Stimulated activated effector memory CD8-positive, alpha-beta T cell treated with anti-CD3 and anti-CD28 coated beads, Interleukin-12 subunit alpha, Interleukin-12 subunit beta, amount 100 ng/mL, for 72 hours (primary cell): ENCODE measurements around the gene DXO.

Experiments used
- ATAC-seq: fragments of 150-1000 bp; cut with Tn5 transposase; 2 replicates; pipeline ENCODE4 v1.10.0; 2021
- DNase-seq, 2 donors: peaks; one replicate each; pipeline ENCODE4 v3.0.0; 2021 to 2022; ENCODE audit warnings: low spot score in 2 of 2
- H3K27ac Mint-ChIP-seq: one replicate; pipeline ENCODE4 v1.8.0; 2022; ENCODE audit warnings: mild to moderate bottlenecking, mixed read lengths
- H3K36me3 Mint-ChIP-seq: one replicate; pipeline ENCODE4 v1.8.0; 2022; ENCODE audit warnings: mild to moderate bottlenecking, mixed read lengths
- H3K4me1 Mint-ChIP-seq: one replicate; pipeline ENCODE4 v1.8.0; 2022; ENCODE audit warnings: mixed read lengths
- H3K4me3 Mint-ChIP-seq: one replicate; pipeline ENCODE4 v1.8.0; 2022; ENCODE audit warnings: mild to moderate bottlenecking, mixed read lengths
- H3K9me3 Mint-ChIP-seq: one replicate; pipeline ENCODE4 v1.8.0; 2022; ENCODE audit warnings: mixed read lengths

DXO gene

DNA sequence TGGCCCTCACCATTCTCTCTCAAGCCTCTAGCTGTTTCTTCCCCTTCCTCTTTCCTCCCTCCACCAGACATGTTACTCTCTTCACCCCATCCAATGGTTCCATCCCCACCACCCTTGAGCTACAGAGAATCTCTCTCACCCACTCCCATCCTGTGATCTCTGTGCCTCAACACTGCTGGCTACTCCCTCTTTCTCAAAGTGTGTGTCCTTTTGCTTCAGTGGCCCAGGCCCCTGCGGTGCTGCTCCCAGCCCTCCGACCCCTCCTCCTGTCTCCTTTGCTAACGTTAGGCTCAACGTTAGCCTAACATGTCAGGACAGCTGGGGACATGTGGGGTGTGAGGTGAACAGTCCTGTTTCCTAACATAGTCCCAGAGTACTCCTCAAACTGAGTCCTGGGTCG is 19.0 kb downstream of the DXO start:
- H3K4me3 Mint-ChIP-seq: no peak overlapping the region
- H3K9me3 Mint-ChIP-seq: no peaks in the 10 kb centered on the region
- H3K4me1 Mint-ChIP-seq: peaks cover 14% of the 10 kb centered on the region
- peak overlapping the region; percentile 21 for H3K27ac Mint-ChIP-seq
- ATAC-seq (no peak), DNase-seq (no peak)
- peaks cover 58% of the 10 kb centered on the region for H3K36me3 Mint-ChIP-seq

DNA sequence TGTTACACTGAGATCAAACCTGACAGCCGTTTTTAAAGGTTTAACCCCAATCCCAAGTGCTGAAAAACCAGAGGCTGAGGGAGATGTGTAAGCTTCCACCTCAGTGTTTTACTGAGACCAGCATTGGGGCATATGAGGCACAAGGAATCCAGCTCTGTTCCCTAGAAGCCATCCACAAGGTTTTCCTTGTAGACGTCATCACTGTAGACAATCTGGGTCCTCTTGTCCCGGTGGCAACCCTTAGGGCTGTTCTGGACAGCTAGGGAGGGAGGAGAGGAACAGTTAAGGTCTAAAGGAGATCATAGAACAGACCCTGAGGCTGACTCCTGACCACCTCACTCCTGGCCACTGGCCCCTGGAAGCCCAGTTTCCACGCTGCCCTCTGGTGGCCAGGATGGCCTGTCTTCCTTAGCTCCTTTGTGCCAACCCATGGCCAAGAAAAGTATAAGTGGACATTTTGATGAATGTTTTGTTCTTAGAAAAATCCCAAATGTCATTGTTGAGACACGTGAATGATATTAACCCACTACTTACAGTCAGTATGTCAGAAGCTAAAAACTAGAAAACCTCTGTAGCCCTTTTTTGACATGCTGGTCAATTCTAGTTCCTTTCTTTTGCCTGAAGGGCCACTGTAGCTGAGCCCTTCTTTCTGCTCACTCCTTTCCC is 19.7 kb downstream of the DXO start:
- Mint-ChIP-seq H3K4me3 (no peak overlapping the region), H3K36me3 (peaks cover 52% of the 10 kb centered on the region), H3K27ac (peak overlapping the region; percentile 21), H3K4me1 (peaks cover 8% of the 10 kb centered on the region), H3K9me3 (no peaks in the 10 kb centered on the region)
- DNase-seq (no peak), ATAC-seq (peak; percentile 71)

DNA sequence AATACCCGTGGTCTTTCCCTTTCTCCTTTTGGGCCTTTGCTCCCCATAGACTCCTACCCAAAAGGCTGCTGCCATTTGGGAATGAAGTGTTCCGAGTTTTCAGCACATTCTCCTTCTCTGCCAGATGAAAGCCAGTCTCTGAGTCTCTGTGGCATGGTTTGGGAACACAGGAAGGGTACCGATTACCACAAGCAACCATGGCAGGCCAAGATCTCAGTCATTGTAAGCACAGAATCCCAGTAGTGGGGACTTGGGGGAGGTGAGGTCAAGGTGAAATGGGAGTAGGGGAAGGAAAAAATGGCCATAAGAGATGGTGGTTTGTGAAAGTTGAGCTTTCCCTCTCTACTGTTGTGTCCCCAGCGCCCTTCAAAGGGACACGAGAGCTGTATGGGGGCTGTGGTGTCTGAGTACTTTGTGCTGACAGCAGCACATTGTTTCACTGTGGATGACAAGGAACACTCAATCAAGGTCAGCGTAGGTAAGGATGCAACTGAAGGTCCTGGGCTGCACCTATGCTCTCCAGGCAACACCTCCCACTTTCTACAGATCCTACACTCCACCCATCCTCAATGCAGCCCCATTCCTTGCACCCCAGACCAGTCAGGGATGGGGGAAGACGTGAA is 21.9 kb downstream of the DXO start:
- H3K4me1 Mint-ChIP-seq: peaks cover 10% of the 10 kb centered on the region
- no peak for DNase-seq
- ATAC-seq: no peak
- H3K36me3 Mint-ChIP-seq: peaks cover 30% of the 10 kb centered on the region
- peak overlapping the region; percentile 57 for H3K27ac Mint-ChIP-seq
- no peaks in the 10 kb centered on the region for H3K9me3 Mint-ChIP-seq
- no peak overlapping the region for H3K4me3 Mint-ChIP-seq

DNA sequence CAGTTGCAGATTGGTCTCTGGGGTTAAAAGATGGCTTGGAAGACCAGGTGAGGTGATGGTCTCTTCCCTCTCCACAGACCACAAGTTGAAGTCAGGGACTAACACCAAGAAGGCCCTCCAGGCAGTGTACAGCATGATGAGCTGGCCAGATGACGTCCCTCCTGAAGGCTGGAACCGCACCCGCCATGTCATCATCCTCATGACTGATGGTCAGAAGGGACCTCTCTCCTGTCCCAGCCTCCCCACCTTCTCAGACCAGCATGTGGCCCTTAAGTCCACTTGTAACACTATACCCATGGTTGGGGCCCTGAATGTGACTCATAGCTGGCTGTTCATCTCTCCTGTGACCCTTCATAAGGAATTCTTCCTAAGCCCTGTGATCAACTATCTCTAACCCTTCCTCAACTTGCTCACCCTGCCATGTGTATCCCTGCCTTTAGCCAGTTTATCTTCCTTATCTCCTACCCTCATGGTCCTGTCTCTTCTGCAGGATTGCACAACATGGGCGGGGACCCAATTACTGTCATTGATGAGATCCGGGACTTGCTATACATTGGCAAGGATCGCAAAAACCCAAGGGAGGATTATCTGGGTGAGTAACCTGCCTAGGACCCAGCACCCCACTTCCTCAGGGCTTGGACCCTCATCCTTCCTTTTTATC is 23.1 kb downstream of the DXO start:
- ATAC-seq: no peak
- no peak for DNase-seq
- H3K36me3 Mint-ChIP-seq: peaks cover 18% of the 10 kb centered on the region
- H3K9me3 Mint-ChIP-seq: no peaks in the 10 kb centered on the region
- H3K4me3 Mint-ChIP-seq: no peak overlapping the region
- H3K4me1 Mint-ChIP-seq: peaks cover 10% of the 10 kb centered on the region
- H3K27ac Mint-ChIP-seq: peak overlapping the region; percentile 1

DNA sequence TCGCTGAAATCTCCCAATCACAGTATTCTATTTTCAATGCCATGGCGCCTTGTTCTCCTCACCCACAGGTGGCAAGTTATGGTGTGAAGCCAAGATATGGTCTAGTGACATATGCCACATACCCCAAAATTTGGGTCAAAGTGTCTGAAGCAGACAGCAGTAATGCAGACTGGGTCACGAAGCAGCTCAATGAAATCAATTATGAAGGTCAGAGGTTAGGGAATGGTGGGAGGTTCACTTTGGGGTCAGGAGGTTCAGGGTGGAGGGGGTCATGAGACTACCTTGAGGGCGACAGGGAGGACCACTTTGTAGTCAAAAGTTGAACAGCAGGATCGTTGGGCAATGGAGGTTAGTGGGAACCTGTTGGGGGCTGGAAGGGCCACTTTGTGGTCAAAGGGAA is 23.6 kb downstream of the DXO start:
- H3K36me3 Mint-ChIP-seq: peaks cover 12% of the 10 kb centered on the region
- no peak for DNase-seq

DNA sequence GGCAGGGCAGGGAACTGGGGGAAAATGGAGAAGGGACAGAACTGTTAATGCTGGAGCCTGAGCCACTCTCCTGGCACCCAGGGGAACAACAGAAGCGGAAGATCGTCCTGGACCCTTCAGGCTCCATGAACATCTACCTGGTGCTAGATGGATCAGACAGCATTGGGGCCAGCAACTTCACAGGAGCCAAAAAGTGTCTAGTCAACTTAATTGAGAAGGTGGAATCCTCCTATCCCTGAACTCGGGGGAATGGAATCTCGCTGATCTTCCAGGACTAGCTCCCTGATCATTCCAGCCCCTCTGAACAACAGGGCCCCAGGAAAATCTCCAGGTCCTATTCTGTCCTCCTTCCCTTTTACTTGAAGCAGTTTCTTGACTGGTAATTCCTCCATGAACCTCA is 24.1 kb downstream of the DXO start:
- H3K9me3 Mint-ChIP-seq: no peaks in the 10 kb centered on the region
- peaks cover 10% of the 10 kb centered on the region for H3K4me1 Mint-ChIP-seq
- ATAC-seq (no peak), DNase-seq (no peak)
- H3K27ac Mint-ChIP-seq: peak overlapping the region; percentile 23
- H3K36me3 Mint-ChIP-seq: peaks cover 8% of the 10 kb centered on the region
- H3K4me3 Mint-ChIP-seq: no peak overlapping the region

More for the DNA sequence above, 23.6 kb downstream of the DXO start:
- no peaks in the 10 kb centered on the region for H3K9me3 Mint-ChIP-seq
- H3K27ac Mint-ChIP-seq: no peak overlapping the region
- H3K4me1 Mint-ChIP-seq: peaks cover 10% of the 10 kb centered on the region
- no peak overlapping the region for H3K4me3 Mint-ChIP-seq
- ATAC-seq: no peak

DNA sequence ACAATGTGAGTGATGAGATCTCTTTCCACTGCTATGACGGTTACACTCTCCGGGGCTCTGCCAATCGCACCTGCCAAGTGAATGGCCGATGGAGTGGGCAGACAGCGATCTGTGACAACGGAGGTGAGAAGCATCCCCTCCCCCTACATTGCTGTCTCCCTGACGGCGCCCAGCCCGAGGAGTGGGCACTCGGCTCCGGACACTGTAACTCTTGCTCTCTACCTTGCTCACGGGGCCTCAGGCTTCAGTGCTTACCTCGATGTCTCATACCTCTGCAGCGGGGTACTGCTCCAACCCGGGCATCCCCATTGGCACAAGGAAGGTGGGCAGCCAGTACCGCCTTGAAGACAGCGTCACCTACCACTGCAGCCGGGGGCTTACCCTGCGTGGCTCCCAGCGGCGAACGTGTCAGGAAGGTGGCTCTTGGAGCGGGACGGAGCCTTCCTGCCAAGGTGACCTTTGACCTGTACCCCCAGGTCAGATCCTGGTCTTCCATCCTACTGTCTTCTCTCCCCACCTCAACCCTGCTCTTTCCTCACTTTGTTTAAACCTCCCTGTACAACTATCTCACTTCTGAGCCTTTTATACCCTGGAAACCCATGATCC is 24.8 kb downstream of the DXO start:
- Mint-ChIP-seq H3K36me3 (peaks cover 1% of the 10 kb centered on the region), H3K9me3 (no peaks in the 10 kb centered on the region), H3K4me1 (peaks cover 10% of the 10 kb centered on the region), H3K4me3 (no peak overlapping the region), H3K27ac (peak overlapping the region; percentile 23)
- ATAC-seq (no peak), DNase-seq (no peak)

DNA sequence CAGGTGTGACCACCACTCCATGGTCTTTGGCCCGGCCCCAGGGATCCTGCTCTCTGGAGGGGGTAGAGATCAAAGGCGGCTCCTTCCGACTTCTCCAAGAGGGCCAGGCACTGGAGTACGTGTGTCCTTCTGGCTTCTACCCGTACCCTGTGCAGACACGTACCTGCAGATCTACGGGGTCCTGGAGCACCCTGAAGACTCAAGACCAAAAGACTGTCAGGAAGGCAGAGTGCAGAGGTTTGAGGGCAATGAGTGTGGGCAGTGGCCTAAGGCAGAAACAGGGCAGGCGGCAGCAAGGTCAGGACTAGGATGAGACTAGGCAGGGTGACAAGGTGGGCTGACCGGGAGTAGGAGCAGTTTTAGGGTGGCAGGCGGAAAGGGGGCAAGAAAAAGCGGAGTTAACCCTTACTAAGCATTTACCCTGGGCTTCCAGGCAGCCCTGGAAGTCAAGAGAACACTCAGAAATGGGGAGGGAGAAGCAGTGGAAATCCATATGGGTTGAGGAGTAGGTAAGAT is 25.5 kb downstream of the DXO start:
- Mint-ChIP-seq H3K9me3 (no peaks in the 10 kb centered on the region), H3K4me3 (no peak overlapping the region), H3K36me3 (no peaks in the 10 kb centered on the region), H3K4me1 (peaks cover 10% of the 10 kb centered on the region), H3K27ac (no peak overlapping the region)
- DNase-seq (no peak), ATAC-seq (no peak)

DNA sequence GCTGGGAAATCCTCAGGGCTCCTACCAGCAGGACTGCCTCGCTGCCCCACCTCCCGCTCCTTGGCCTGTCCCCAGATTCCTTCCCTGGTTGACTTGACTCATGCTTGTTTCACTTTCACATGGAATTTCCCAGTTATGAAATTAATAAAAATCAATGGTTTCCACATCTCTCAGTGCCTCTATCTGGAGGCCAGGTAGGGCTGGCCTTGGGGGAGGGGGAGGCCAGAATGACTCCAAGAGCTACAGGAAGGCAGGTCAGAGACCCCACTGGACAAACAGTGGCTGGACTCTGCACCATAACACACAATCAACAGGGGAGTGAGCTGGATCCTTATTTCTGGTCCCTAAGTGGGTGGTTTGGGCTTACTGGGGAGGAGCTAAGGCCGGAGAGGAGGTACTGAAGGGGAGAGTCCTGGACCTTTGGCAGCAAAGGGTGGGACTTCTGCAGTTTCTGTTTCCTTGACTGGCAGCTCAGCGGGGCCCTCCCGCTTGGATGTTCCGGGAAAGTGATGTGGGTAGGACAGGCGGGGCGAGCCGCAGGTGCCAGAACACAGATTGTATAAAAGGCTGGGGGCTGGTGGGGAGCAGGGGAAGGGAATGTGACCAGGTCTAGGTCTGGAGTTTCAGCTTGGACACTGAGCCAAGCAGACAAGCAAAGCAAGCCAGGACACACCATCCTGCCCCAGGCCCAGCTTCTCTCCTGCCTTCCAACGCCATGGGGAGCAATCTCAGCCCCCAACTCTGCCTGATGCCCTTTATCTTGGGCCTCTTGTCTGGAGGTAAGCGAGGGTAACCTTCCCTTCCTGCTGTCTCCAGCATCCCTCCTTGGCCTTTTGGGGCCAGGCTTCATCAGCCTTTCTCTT is 26.2 kb downstream of the DXO start, which contains the start of gene CFB:
Gene CFB (plus strand): TSS at position 589 of the 863 bp plus-strand sequence. CDS start 127 bp downstream, at position 716.
- no peak for ATAC-seq

DNA sequence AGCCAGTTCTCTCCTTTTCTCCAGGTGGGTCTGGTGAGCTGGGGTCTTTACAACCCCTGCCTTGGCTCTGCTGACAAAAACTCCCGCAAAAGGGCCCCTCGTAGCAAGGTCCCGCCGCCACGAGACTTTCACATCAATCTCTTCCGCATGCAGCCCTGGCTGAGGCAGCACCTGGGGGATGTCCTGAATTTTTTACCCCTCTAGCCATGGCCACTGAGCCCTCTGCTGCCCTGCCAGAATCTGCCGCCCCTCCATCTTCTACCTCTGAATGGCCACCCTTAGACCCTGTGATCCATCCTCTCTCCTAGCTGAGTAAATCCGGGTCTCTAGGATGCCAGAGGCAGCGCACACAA is 26.8 kb downstream of the DXO start:
- H3K9me3 Mint-ChIP-seq: no peaks in the 10 kb centered on the region
- no peaks in the 10 kb centered on the region for H3K36me3 Mint-ChIP-seq
- DNase-seq (no peak), ATAC-seq (no peak)
- no peak overlapping the region for H3K4me3 Mint-ChIP-seq
- no peak overlapping the region for H3K27ac Mint-ChIP-seq
- H3K4me1 Mint-ChIP-seq: peaks cover 10% of the 10 kb centered on the region

More for the DNA sequence above, 26.2 kb downstream of the DXO start, which contains the start of gene CFB:
- H3K36me3 Mint-ChIP-seq: no peaks in the 10 kb centered on the region
- no peak within 1 kb of the TSS for H3K4me3 Mint-ChIP-seq
- no peak within 1 kb of the TSS for H3K27ac Mint-ChIP-seq
- H3K4me1 Mint-ChIP-seq: peaks cover 10% of the 10 kb centered on the region
- DNase-seq: no peak
- H3K9me3 Mint-ChIP-seq: no peaks in the 10 kb centered on the region

DNA sequence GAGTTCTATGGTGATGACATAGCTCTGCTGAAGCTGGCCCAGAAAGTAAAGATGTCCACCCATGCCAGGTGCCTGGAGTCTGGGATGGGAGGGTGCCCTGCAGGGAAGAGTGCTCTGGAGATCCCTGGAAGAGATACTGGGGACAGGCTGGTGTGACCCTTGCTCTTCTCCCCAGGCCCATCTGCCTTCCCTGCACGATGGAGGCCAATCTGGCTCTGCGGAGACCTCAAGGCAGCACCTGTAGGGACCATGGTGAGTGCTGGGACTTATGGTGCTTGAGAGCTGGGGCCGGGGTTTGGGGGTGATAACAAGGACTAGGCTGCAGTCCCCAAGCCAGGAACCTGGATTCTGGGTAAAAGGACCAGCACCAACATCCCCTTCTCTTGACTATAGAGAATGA is 28.2 kb downstream of the DXO start:
- ATAC-seq (no peak), DNase-seq (no peak)
- Mint-ChIP-seq H3K9me3 (no peaks in the 10 kb centered on the region), H3K4me1 (peaks cover 10% of the 10 kb centered on the region), H3K36me3 (no peaks in the 10 kb centered on the region), H3K4me3 (no peak overlapping the region), H3K27ac (no peak overlapping the region)

DNA sequence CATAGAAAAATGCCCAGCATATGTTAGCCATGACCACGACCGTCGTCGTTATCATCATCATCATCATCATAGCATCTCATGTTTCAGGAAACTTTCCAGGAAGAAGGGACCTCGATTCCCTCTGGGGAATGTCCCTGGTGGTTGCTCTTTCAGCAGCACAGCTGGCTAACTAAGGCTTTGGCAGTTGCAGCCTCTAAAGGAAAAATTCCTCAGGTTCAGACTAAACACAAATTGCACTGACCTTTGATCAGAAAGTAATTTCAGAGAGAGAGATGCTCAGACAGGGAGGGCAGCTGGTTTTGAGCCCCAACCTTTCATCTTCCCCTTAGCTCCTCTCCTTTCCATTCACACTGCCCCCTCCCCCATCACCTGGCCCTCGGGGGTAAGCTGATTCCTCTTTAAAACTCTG is 31.7 kb downstream of the DXO start:
- no peaks in the 10 kb centered on the region for H3K36me3 Mint-ChIP-seq
- H3K9me3 Mint-ChIP-seq: no peaks in the 10 kb centered on the region
- DNase-seq (no peak), ATAC-seq (no peak)
- no peak overlapping the region for H3K4me3 Mint-ChIP-seq
- peaks cover under 1% of the 10 kb centered on the region for H3K4me1 Mint-ChIP-seq
- H3K27ac Mint-ChIP-seq: no peak overlapping the region

DNA sequence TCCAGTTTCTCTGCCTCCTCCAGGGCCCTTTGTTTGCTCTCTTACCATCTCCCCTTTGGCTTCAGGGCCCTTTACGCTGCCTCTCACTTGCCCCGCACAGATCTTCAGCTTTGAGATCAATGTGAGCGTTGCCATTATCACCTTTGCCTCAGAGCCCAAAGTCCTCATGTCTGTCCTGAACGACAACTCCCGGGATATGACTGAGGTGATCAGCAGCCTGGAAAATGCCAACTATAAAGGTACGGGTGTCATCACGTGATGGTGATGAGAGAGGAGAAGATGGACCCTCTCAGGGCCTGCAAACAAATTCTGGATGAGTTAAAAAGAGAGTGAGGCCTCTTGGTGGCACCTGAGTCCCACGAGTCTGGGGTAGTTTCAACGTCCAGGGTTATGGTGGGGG is 36.1 kb downstream of the DXO start:
- DNase-seq: no peak
- Mint-ChIP-seq H3K27ac (no peak overlapping the region), H3K36me3 (no peaks in the 10 kb centered on the region)

DNA sequence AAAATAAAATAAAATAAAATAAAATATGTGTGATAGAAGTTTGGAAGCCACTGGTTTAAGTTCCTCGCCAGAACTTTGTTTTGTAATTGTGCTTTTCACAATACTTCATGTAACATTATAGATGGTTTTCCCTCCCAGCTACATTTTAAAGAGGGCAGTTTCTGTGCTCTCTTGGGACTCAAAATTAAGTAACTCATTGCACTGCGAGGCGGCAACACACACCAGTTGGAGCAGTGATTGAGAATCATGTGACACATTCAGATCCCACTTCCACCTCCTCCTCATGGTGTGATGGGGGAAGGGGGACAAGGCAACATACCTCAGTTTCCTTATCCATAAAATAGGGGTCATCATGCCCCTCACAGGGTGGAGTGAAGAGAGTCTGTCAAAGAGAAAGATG is 36.9 kb downstream of the DXO start:
- DNase-seq (no peak), ATAC-seq (no peak)
- H3K4me1 Mint-ChIP-seq: no peaks in the 10 kb centered on the region
- H3K27ac Mint-ChIP-seq: no peak overlapping the region
- no peaks in the 10 kb centered on the region for H3K36me3 Mint-ChIP-seq
- no peak overlapping the region for H3K4me3 Mint-ChIP-seq
- no peaks in the 10 kb centered on the region for H3K9me3 Mint-ChIP-seq

More for the DNA sequence above, 36.1 kb downstream of the DXO start:
- Mint-ChIP-seq H3K4me3 (no peak overlapping the region), H3K4me1 (no peaks in the 10 kb centered on the region), H3K9me3 (no peaks in the 10 kb centered on the region)
- ATAC-seq: no peak

DNA sequence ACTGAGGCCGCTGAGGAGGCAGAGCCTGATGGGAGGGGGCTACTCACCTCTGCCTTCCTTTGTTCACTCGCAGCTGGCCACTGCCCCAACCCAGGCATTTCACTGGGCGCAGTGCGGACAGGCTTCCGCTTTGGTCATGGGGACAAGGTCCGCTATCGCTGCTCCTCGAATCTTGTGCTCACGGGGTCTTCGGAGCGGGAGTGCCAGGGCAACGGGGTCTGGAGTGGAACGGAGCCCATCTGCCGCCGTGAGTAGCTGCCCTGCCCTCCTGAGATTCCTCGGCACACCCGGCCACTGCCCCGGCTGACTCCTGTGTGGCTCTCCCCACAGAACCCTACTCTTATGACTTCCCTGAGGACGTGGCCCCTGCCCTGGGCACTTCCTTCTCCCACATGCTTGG is 38.4 kb downstream of the DXO start:
- Mint-ChIP-seq H3K9me3 (no peaks in the 10 kb centered on the region), H3K4me1 (no peaks in the 10 kb centered on the region), H3K36me3 (no peaks in the 10 kb centered on the region), H3K27ac (no peak overlapping the region), H3K4me3 (no peak overlapping the region)
- ATAC-seq (no peak), DNase-seq (no peak)
